ENCODE measurements around the gene ADRA2B. TPM values are rescaled to one million over a fixed set of nuclear protein-coding genes. Genes with fewer than 3 reads are reported as not detected.
"Not testable (repeated sequence)": the region's sequence is repeated elsewhere in the genome, so short reads cannot be mapped to it uniquely, and the experiment has no call there.

The ADRA2B gene
- polyA plus RNA-seq, 2 of the 4 experiments (the other 2 are of a cell fraction): 0.03 to 0.05 TPM

DNA sequence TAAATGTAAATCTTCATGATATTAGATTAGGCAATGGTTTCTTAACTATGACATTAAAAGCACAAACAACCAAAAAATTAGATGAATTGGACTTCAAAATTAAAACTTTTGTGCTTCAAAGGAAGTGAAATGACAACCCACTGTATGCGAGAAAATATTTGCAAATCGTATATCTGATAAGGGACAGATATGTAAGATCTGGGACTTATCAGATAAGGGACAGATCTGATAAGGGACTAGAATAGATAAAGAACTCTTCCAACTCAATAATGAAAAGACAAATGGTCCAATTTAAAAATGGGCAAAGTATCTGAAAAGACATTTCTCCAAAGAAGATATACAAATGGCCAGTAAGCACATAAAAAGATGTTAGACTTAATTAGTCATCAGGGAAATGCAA lies 29.2 kb downstream of the ADRA2B start:
- no peak for DNase-seq (ENCODE audit: low read depth in 1 of 2, low spot score in 1 of 2)
- CTCF ChIA-PET: interaction anchor here (1.3 to 1.5 kb wide), 3 partner anchors 30 to 87 kb away, joined by 3 to 9 read pairs (median 3); partner anchors contain the start of gene ADRA2B
- no peak for ATAC-seq

GRCh38 chr2:96085541-96086355 lies 30.6 kb downstream of the ADRA2B start:
- Histone ChIP-seq H3K27ac (no peak overlapping the region), H3K4me3 (no peak overlapping the region), H3K4me2 (no peak overlapping the region), H3K4me1 (no peaks in the 10 kb centered on the region), H3K9me3 (no peaks in the 10 kb centered on the region)
- ChIA-PET POLR2A (no interaction called here), CTCF (interaction anchor here (1.3 to 1.4 kb wide), 2 partner anchors 12 to 89 kb away, joined by 3 to 4 read pairs; no protein-coding TSS in a partner anchor)
- no peak for ATAC-seq
- no peak for DNase-seq (ENCODE audit: low read depth in 1 of 2, low spot score in 1 of 2)
- no peak for TF ChIP-seq MAX (IDR thresholded peaks at IDR 0.05)
- no peak for TF ChIP-seq RNF2 (IDR thresholded peaks at IDR 0.05; ENCODE audit: borderline replicate concordance, low read depth)
- no peak for TF ChIP-seq HEYL (CRISPR knock-in tag; IDR thresholded peaks at IDR 0.05)
- no peak for TF ChIP-seq CEBPB (IDR thresholded peaks at IDR 0.05)
- no peak for TF ChIP-seq PHF8 (IDR thresholded peaks at IDR 0.05; ENCODE audit: borderline replicate concordance, low read depth)
- WGBS (ENCODE audit: missing lambda C conversion rate): 83% methylated on average over 11 of the region's 12 CpGs
- FAIRE-seq: no peak

More for the DNA sequence above, 29.2 kb downstream of the ADRA2B start:
- H3K4me3 ChIP-seq: no peak overlapping the region
- H3K27ac ChIP-seq: no peak overlapping the region
- H3K9me3 ChIP-seq: no peaks in the 10 kb centered on the region
- H3K4me1 ChIP-seq: peaks cover 12% of the 10 kb centered on the region; the same call in 1 of the 3 replicates
- no peak overlapping the region for H3K4me2 ChIP-seq
- no peak for FAIRE-seq
- WGBS (ENCODE audit: missing lambda C conversion rate): 56% methylated on average over 2 of the region's 2 CpGs
- TF ChIP-seq HEYL (CRISPR knock-in tag; IDR thresholded peaks at IDR 0.05) (no peak), MAX (IDR thresholded peaks at IDR 0.05) (no peak), RCOR1 (IDR thresholded peaks at IDR 0.05; ENCODE audit: low read depth, low read length) (no peak), MYC (IDR thresholded peaks at IDR 0.05; ENCODE audit: borderline replicate concordance, low read length) (no peak), MAFK (IDR thresholded peaks at IDR 0.05; ENCODE audit: partially characterized antibody) (no peak)
- POLR2A ChIA-PET: interaction anchor here (1.4 kb wide), 1 partner anchor 13 kb away, joined by 3 read pairs; no protein-coding TSS in a partner anchor

DNA sequence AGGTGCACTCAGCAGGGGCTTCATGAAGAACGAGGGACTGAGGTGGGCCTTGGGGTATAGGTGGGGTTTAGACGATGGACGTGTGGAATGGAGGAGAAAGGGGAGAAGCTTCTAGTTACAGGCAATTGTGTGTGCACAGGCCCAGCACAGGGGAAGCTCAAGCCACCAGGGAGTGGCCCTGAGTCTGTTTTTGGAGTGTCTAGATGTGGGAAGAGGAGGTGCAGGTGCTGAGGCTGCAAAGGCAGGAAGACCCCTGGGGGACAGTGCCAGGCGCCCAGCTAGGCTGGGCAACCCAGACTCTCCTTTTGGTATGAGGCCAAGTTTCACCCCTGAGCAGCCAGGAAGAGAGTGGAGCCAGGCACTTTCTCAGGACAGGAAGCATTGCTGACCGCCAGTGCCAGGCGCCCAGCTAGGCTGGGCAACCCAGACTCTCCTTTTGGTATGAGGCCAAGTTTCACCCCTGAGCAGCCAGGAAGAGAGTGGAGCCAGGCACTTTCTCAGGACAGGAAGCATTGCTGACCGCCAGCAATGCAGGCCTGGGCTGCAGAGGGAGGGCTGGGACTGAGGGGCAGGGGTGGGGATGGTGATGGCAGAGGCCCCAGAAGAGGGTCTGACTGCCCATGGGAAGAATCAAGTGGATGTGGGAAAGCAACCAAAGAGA lies 31.4 kb downstream of the ADRA2B start:
- not testable (repeated sequence) for FAIRE-seq

DNA sequence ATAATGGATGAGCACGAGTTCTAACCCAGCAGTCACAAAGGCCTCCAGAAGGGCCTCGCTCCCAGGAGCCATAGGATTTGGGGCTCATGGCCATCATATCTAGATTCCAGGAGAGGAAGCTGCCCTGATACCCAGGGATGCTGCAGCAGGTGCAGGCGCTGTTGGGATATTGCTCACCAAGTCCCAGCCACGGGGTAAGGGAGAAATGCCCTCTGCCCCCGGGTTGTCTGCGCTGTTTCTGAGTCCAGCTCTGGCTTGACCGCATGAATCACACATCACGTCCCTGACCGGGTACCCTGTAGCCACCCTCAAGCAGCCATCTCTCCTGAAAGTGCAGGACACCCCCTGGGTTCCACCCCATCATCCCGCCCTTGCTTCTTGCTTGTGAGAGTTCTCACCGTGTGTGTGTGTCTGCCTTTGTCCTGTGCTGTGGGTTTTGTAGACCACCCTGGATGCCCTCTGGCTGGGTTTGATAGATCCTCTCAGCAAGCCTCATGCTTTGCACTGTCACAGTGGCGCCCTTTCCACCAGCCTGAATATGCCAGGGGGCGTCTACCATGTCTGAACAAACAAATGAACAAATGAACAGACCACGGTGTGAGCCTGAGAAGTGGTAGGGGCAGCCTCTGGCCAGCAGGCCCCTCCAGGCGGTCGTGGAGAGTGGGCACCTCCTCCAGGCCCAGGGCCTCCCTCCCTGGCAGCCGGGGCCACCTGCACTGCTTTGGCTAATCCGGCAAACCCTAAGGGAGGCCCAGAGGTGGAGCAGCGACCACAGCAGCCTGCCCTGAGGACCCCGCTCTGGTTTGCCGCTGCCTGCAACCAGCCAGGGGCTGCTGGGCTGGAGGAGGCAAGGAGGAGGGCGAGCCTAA lies 32.1 kb downstream of the ADRA2B start:
- Histone ChIP-seq H3K4me2 (no peak overlapping the region), H3K4me3 (no peak overlapping the region), H3K9me3 (no peaks in the 10 kb centered on the region), H3K27ac (no peak overlapping the region), H3K4me1 (no peaks in the 10 kb centered on the region)
- ChIA-PET CTCF (interaction anchor here (3.8 kb wide), 1 partner anchor 33 kb away, joined by 15 read pairs; no protein-coding TSS in a partner anchor), POLR2A (no interaction called here)
- TF ChIP-seq TP53 (CRISPR knock-in tag; IDR thresholded peaks at IDR 0.05): no peak
- TF ChIP-seq ESRRA (IDR thresholded peaks at IDR 0.05; ENCODE audit: borderline replicate concordance, low read length): no peak
- no peak for TF ChIP-seq FOSL2 (IDR thresholded peaks at IDR 0.05)
- no peak for TF ChIP-seq FOSL2 (CRISPR knock-in tag; IDR thresholded peaks at IDR 0.05)
- TF ChIP-seq FOSB (CRISPR knock-in tag; IDR thresholded peaks at IDR 0.05): no peak
- TF ChIP-seq PBX3 (IDR thresholded peaks at IDR 0.05): no peak
- TF ChIP-seq MAZ (IDR thresholded peaks at IDR 0.05; ENCODE audit: borderline replicate concordance, low read depth, low read length): no peak
- TF ChIP-seq, protein P1, sequence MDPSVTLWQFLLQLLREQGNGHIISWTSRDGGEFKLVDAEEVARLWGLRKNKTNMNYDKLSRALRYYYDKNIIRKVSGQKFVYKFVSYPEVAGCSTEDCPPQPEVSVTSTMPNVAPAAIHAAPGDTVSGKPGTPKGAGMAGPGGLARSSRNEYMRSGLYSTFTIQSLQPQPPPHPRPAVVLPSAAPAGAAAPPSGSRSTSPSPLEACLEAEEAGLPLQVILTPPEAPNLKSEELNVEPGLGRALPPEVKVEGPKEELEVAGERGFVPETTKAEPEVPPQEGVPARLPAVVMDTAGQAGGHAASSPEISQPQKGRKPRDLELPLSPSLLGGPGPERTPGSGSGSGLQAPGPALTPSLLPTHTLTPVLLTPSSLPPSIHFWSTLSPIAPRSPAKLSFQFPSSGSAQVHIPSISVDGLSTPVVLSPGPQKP (IDR thresholded peaks at IDR 0.05; ENCODE audit: low read depth, low read length): no peak
- no peak for TF ChIP-seq EHMT2 (IDR thresholded peaks at IDR 0.05; ENCODE audit: low read depth)
- TF ChIP-seq RFX5 (IDR thresholded peaks at IDR 0.05): no peak
- FAIRE-seq (no peak), ATAC-seq (no peak), DNase-seq (ENCODE audit: low read depth in 1 of 2, low spot score in 1 of 2) (no peak)
- 65% methylated on average over 14 of the region's 22 CpGs for WGBS (ENCODE audit: missing lambda C conversion rate)

More for the DNA sequence above, 31.4 kb downstream of the ADRA2B start:
- H3K9me3 ChIP-seq; H3K4me3 ChIP-seq; DNase-seq (ENCODE audit: low read depth in 1 of 2, low spot score in 1 of 2); POLR2A ChIA-PET; H3K27ac ChIP-seq; H3K4me2 ChIP-seq; H3K4me1 ChIP-seq; ATAC-seq: not testable (repeated sequence)
- 36% methylated on average over 5 of the region's 7 CpGs for WGBS (ENCODE audit: missing lambda C conversion rate)
- CTCF ChIA-PET: interaction anchor here (1.4 to 3.8 kb wide), 2 partner anchors 13 to 32 kb away, joined by 4 to 15 read pairs; no protein-coding TSS in a partner anchor
